ENCODE measurements around the gene ACVR2B. TPM values are rescaled to one million over a fixed set of nuclear protein-coding genes. Genes with fewer than 3 reads are reported as not detected.

Gene ACVR2B
- total and polyA plus RNA-seq, 2 donors (not counting 1 experiment from before 2014, with no cell fraction given): 0.18 to 4.2 TPM

DNA sequence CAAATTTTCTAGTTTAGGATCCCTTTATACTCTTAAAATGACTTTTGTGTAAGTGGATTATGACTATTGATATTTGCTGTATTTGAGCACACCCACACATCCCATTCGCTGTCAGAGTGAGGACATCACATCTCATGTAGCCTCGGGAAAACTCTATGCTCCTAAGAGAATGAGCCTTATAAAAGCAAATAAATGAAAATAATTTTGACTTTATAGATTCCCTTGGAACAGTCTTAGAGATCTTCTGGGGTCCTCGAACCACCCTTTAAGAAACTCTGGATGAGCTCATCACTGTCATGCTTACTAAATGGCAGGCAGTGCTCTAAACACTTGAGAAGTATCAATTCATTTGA, 26.4 kb downstream of the ACVR2B start:
- Histone ChIP-seq H3K79me2 (ENCODE audit: control insufficient read depth, insufficient read depth, low read length) (no peaks in the 10 kb centered on the region), H3K27ac (ENCODE audit: low read length in 2 of 2) (no peak overlapping the region), H3K36me3 (replicated peaks in 1 of 2; ENCODE audit: control extremely low read depth in 1 of 2, control insufficient read depth in 1 of 2, extremely low read depth in 1 of 2, insufficient read depth in 2 of 2, low read length in 1 of 2) (no peaks in the 10 kb centered on the region), H3K9ac (ENCODE audit: low read length) (no peak overlapping the region), H4K20me1 (ENCODE audit: control insufficient read depth, insufficient read depth, low read length, poor library complexity, severe bottlenecking) (no peaks in the 10 kb centered on the region), H3K4me2 (replicated peaks; ENCODE audit: low read depth, low read length, poor library complexity, severe bottlenecking) (no peak overlapping the region), H3K4me3 (ENCODE audit: control extremely low read depth in 1 of 5, extremely low read depth in 1 of 5, insufficient read depth in 1 of 5, low read depth in 2 of 5, low read length in 4 of 5) (no peak overlapping the region), H2AFZ (ENCODE audit: insufficient read depth, low read depth, low read length, poor library complexity, severe bottlenecking) (no peak overlapping the region), H3K4me1 (ENCODE audit: control insufficient read depth in 2 of 2, insufficient read depth in 2 of 2, low read length in 2 of 2) (no peaks in the 10 kb centered on the region), H3K27me3 (replicated peaks in 1 of 4; ENCODE audit: control extremely low read depth in 1 of 4, control insufficient read depth in 3 of 4, insufficient read depth in 4 of 4, low read length in 3 of 4) (no peaks in the 10 kb centered on the region), H3K9me3 (ENCODE audit: control extremely low read depth in 1 of 3, control insufficient read depth in 2 of 3, insufficient read depth in 1 of 3, low read length in 2 of 3) (no peaks in the 10 kb centered on the region)
- Mint-ChIP-seq H3K4me1 (no peaks in the 10 kb centered on the region), H3K9me3 (ENCODE audit: insufficient read depth) (no peaks in the 10 kb centered on the region), H3K27me3 (no peaks in the 10 kb centered on the region), H3K4me3 (no peak overlapping the region), H3K27ac (no peak overlapping the region)
- DNase-seq (no peak), ATAC-seq (ENCODE audit: low read depth) (no peak)
- TF ChIP-seq, protein P1, sequence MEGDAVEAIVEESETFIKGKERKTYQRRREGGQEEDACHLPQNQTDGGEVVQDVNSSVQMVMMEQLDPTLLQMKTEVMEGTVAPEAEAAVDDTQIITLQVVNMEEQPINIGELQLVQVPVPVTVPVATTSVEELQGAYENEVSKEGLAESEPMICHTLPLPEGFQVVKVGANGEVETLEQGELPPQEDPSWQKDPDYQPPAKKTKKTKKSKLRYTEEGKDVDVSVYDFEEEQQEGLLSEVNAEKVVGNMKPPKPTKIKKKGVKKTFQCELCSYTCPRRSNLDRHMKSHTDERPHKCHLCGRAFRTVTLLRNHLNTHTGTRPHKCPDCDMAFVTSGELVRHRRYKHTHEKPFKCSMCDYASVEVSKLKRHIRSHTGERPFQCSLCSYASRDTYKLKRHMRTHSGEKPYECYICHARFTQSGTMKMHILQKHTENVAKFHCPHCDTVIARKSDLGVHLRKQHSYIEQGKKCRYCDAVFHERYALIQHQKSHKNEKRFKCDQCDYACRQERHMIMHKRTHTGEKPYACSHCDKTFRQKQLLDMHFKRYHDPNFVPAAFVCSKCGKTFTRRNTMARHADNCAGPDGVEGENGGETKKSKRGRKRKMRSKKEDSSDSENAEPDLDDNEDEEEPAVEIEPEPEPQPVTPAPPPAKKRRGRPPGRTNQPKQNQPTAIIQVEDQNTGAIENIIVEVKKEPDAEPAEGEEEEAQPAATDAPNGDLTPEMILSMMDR (IDR thresholded peaks at IDR 0.05): no peak
- TF ChIP-seq EZH2 (IDR thresholded peaks at IDR 0.05; ENCODE audit: borderline replicate concordance, insufficient read depth, low read depth, low read length, poor library complexity, severe bottlenecking): no peak
- intact Hi-C loops (cut with micrococcal nuclease): loop anchor here (1.0 to 2.0 kb wide), 3 partner anchors 133 to 625 kb away; partner anchors contain the start of gene XYLB
- ChIA-PET POLR2A (no interaction called here), CTCF (interaction anchor here (0.6 to 4.1 kb wide), 18 partner anchors 8 to 816 kb away, joined by 3 to 34 read pairs (median 4); partner anchors contain the start of gene XYLB)
- 63% methylated on average over 1 of the region's 3 CpGs for WGBS (ENCODE audit: insufficient coverage)

DNA sequence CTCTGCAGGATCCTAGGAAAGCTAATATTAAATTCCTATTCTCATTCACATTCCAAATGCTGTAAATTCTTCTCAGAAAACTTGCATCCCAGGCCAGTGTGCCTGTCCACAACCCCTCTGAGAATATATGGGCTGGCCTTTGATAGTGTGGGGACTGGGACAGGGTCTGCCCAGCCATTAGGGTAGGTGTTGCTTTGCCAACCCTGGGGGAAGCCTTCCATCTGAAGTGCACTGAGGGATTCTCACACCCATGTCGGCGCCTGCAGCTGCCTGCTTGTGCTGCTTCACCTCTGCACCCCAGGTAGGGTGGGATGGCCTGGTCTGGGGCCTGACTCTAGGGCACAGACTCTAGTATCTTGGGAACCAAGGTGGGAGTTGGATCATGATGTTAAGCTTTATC, 27.2 kb downstream of the ACVR2B start:
- Histone ChIP-seq H3K36me3 (replicated peaks in 1 of 2; ENCODE audit: control extremely low read depth in 1 of 2, control insufficient read depth in 1 of 2, extremely low read depth in 1 of 2, insufficient read depth in 2 of 2, low read length in 1 of 2) (no peaks in the 10 kb centered on the region), H4K20me1 (ENCODE audit: control insufficient read depth, insufficient read depth, low read length, poor library complexity, severe bottlenecking) (no peaks in the 10 kb centered on the region), H3K9me3 (ENCODE audit: control extremely low read depth in 1 of 3, control insufficient read depth in 2 of 3, insufficient read depth in 1 of 3, low read length in 2 of 3) (no peaks in the 10 kb centered on the region), H3K4me1 (ENCODE audit: control insufficient read depth in 2 of 2, insufficient read depth in 2 of 2, low read length in 2 of 2) (no peaks in the 10 kb centered on the region), H3K27ac (ENCODE audit: low read length in 2 of 2) (no peak overlapping the region), H3K4me3 (ENCODE audit: control extremely low read depth in 1 of 5, extremely low read depth in 1 of 5, insufficient read depth in 1 of 5, low read depth in 2 of 5, low read length in 4 of 5) (no peak overlapping the region), H3K79me2 (ENCODE audit: control insufficient read depth, insufficient read depth, low read length) (no peaks in the 10 kb centered on the region), H3K4me2 (replicated peaks; ENCODE audit: low read depth, low read length, poor library complexity, severe bottlenecking) (no peak overlapping the region), H3K27me3 (replicated peaks in 1 of 4; ENCODE audit: control extremely low read depth in 1 of 4, control insufficient read depth in 3 of 4, insufficient read depth in 4 of 4, low read length in 3 of 4) (no peaks in the 10 kb centered on the region), H2AFZ (ENCODE audit: insufficient read depth, low read depth, low read length, poor library complexity, severe bottlenecking) (no peak overlapping the region), H3K9ac (ENCODE audit: low read length) (no peak overlapping the region)
- Mint-ChIP-seq H3K9me3 (ENCODE audit: insufficient read depth) (no peaks in the 10 kb centered on the region), H3K4me3 (no peak overlapping the region), H3K27me3 (no peaks in the 10 kb centered on the region), H3K4me1 (no peaks in the 10 kb centered on the region), H3K27ac (no peak overlapping the region)
- ChIA-PET POLR2A (no interaction called here), CTCF (interaction anchor here (0.6 to 4.1 kb wide), 19 partner anchors 9 to 817 kb away, joined by 3 to 34 read pairs (median 4); partner anchors contain the start of gene XYLB)
- DNase-seq (no peak), ATAC-seq (ENCODE audit: low read depth) (no peak)
- intact Hi-C loops (cut with micrococcal nuclease): loop anchor here (1.0 to 2.0 kb wide), 3 partner anchors 134 to 626 kb away; partner anchors contain the start of gene XYLB
- TF ChIP-seq EZH2 (IDR thresholded peaks at IDR 0.05; ENCODE audit: borderline replicate concordance, insufficient read depth, low read depth, low read length, poor library complexity, severe bottlenecking): no peak
- TF ChIP-seq, protein P1 (IDR thresholded peaks at IDR 0.05): no peak
- whole genome bisulfite sequencing (ENCODE audit: insufficient coverage): 93% methylated on average over 2 of the region's 2 CpGs
